Activated CD4-positive, alpha-beta T cell treated with anti-CD3 and anti-CD28 coated beads, Interleukin-2, amount 10 ng/mL, durations not matched to agents 24 days and 14 days (primary cell): Measurements from ENCODE around the gene HTR1E. TPM values are rescaled to one million over a fixed set of nuclear protein-coding genes. Genes with fewer than 3 reads are reported as not detected.
"Not testable (repeated sequence)": the region's sequence is repeated elsewhere in the genome, so short reads cannot be mapped to it uniquely, and the experiment has no call there.

Experiments used
- DNase-seq: peaks from one replicate; pipeline ENCODE4 v3.0.0; 2022
- H3K27ac Mint-ChIP-seq: one replicate; pipeline ENCODE4 v1.8.0; 2022; ENCODE audit warnings: mild to moderate bottlenecking, mixed read lengths
- H3K27me3 Mint-ChIP-seq: one replicate; pipeline ENCODE4 v1.8.0; 2022; ENCODE audit warnings: mixed read lengths
- H3K36me3 Mint-ChIP-seq: one replicate; pipeline ENCODE4 v1.8.0; 2022; ENCODE audit warnings: low read depth, mild to moderate bottlenecking, mixed read lengths
- H3K4me1 Mint-ChIP-seq: one replicate; pipeline ENCODE4 v1.8.0; 2021; ENCODE audit warnings: mixed read lengths
- H3K4me3 Mint-ChIP-seq: one replicate; pipeline ENCODE4 v1.8.0; 2022; ENCODE audit warnings: mild to moderate bottlenecking, moderate library complexity, mixed read lengths
- H3K9me3 Mint-ChIP-seq: one replicate; pipeline ENCODE4 v1.8.0; 2021; ENCODE audit warnings: mixed read lengths
- intact Hi-C: fragments of 100-400 bp; cut with micrococcal nuclease; formaldehyde crosslinking; loops from one replicate; pipeline ENCODE4 v1.15.1; 2023
- total RNA-seq: library from RNA; stranded (reverse); gene quantifications from 2 replicates; pipeline ENCODE4 v1.2.3, GENCODE V29; 2022

The HTR1E gene
- total RNA-seq, 1 donor from 2014 or later = not detected

- no peak for DNase-seq
- Mint-ChIP-seq H3K27ac (no peak overlapping the region), H3K4me1 (no peaks in the 10 kb centered on the region), H3K9me3 (no peaks in the 10 kb centered on the region), H3K36me3 (no peaks in the 10 kb centered on the region), H3K4me3 (no peak overlapping the region), H3K27me3 (no peaks in the 10 kb centered on the region)
- intact Hi-C loops = no loop called here
Measured at GRCh38 chr6:86952991-86953390, 15.7 kb downstream of the HTR1E start.

GRCh38 chr6:86959656-86960055 lies 22.3 kb downstream of the HTR1E start:
- intact Hi-C loops = no loop called here
- H3K36me3 Mint-ChIP-seq = no peaks in the 10 kb centered on the region
- no peak overlapping the region for H3K4me3 Mint-ChIP-seq
- H3K27ac Mint-ChIP-seq = no peak overlapping the region
- no peaks in the 10 kb centered on the region for H3K27me3 Mint-ChIP-seq
- H3K9me3 Mint-ChIP-seq = no peaks in the 10 kb centered on the region
- DNase-seq = no peak
- H3K4me1 Mint-ChIP-seq = no peaks in the 10 kb centered on the region

GRCh38 chr6:86961455-86962200 lies 24.3 kb downstream of the HTR1E start:
- H3K9me3 Mint-ChIP-seq = no peaks in the 10 kb centered on the region
- DNase-seq = no peak
- no peak overlapping the region for H3K4me3 Mint-ChIP-seq
- H3K27me3 Mint-ChIP-seq = no peaks in the 10 kb centered on the region
- no peak overlapping the region for H3K27ac Mint-ChIP-seq
- no peaks in the 10 kb centered on the region for H3K36me3 Mint-ChIP-seq
- H3K4me1 Mint-ChIP-seq = no peaks in the 10 kb centered on the region
- intact Hi-C loops = no loop called here

- Mint-ChIP-seq H3K9me3 (no peaks in the 10 kb centered on the region), H3K27me3 (no peaks in the 10 kb centered on the region), H3K4me3 (no peak overlapping the region), H3K36me3 (no peaks in the 10 kb centered on the region), H3K27ac (no peak overlapping the region), H3K4me1 (no peaks in the 10 kb centered on the region)
- intact Hi-C loops = no loop called here
- DNase-seq = no peak
Measured at GRCh38 chr6:86963352-86963751, 26.0 kb downstream of the HTR1E start.

- intact Hi-C loops = no loop called here
Measured at GRCh38 chr6:86964029-86964579, 26.8 kb downstream of the HTR1E start.

GRCh38 chr6:86966271-86966670 lies 28.9 kb downstream of the HTR1E start:
- intact Hi-C loops = no loop called here

More at GRCh38 chr6:86964029-86964579, 26.8 kb downstream of the HTR1E start:
- no peak overlapping the region for H3K27ac Mint-ChIP-seq
- H3K36me3 Mint-ChIP-seq = no peaks in the 10 kb centered on the region
- H3K9me3 Mint-ChIP-seq = no peaks in the 10 kb centered on the region
- no peak overlapping the region for H3K4me3 Mint-ChIP-seq
- no peaks in the 10 kb centered on the region for H3K4me1 Mint-ChIP-seq
- H3K27me3 Mint-ChIP-seq = no peaks in the 10 kb centered on the region
- DNase-seq = no peak

GRCh38 chr6:86969573-86969972 lies 32.2 kb downstream of the HTR1E start:
- no peaks in the 10 kb centered on the region for H3K9me3 Mint-ChIP-seq
- no peaks in the 10 kb centered on the region for H3K36me3 Mint-ChIP-seq
- H3K4me1 Mint-ChIP-seq = no peaks in the 10 kb centered on the region
- intact Hi-C loops = no loop called here
- no peak overlapping the region for H3K27ac Mint-ChIP-seq
- no peak for DNase-seq
- no peak overlapping the region for H3K4me3 Mint-ChIP-seq
- H3K27me3 Mint-ChIP-seq = no peaks in the 10 kb centered on the region

More at GRCh38 chr6:86966271-86966670, 28.9 kb downstream of the HTR1E start:
- Mint-ChIP-seq H3K9me3 (no peaks in the 10 kb centered on the region), H3K27me3 (no peaks in the 10 kb centered on the region), H3K27ac (no peak overlapping the region), H3K36me3 (no peaks in the 10 kb centered on the region), H3K4me3 (no peak overlapping the region), H3K4me1 (no peaks in the 10 kb centered on the region)
- DNase-seq = no peak

GRCh38 chr6:86973088-86973487 lies 35.8 kb downstream of the HTR1E start:
- no peak overlapping the region for H3K4me3 Mint-ChIP-seq
- H3K27ac Mint-ChIP-seq = no peak overlapping the region
- peaks cover 2% of the 10 kb centered on the region for H3K27me3 Mint-ChIP-seq
- H3K9me3 Mint-ChIP-seq = no peaks in the 10 kb centered on the region
- DNase-seq = no peak
- no peaks in the 10 kb centered on the region for H3K36me3 Mint-ChIP-seq
- H3K4me1 Mint-ChIP-seq = no peaks in the 10 kb centered on the region
- intact Hi-C loops = no loop called here

- no peak overlapping the region for H3K27ac Mint-ChIP-seq
- H3K4me3 Mint-ChIP-seq = no peak overlapping the region
- H3K27me3 Mint-ChIP-seq = peaks cover 2% of the 10 kb centered on the region
Measured at GRCh38 chr6:86978251-86978650, 40.9 kb downstream of the HTR1E start.

GRCh38 chr6:87001494-87001893 lies 64.2 kb downstream of the HTR1E start:
- no peaks in the 10 kb centered on the region for H3K36me3 Mint-ChIP-seq
- no peaks in the 10 kb centered on the region for H3K27me3 Mint-ChIP-seq

More at GRCh38 chr6:86978251-86978650, 40.9 kb downstream of the HTR1E start:
- Mint-ChIP-seq H3K4me1 (no peaks in the 10 kb centered on the region), H3K9me3 (no peaks in the 10 kb centered on the region), H3K36me3 (no peaks in the 10 kb centered on the region)
- no peak for DNase-seq
- intact Hi-C loops = no loop called here

GRCh38 chr6:87002391-87002790 lies 65.1 kb downstream of the HTR1E start:
- not testable (repeated sequence) for H3K36me3 Mint-ChIP-seq

More at GRCh38 chr6:87001494-87001893, 64.2 kb downstream of the HTR1E start:
- Mint-ChIP-seq H3K4me3 (no peak overlapping the region), H3K4me1 (no peaks in the 10 kb centered on the region), H3K27ac (no peak overlapping the region), H3K9me3 (no peaks in the 10 kb centered on the region)
- intact Hi-C loops = no loop called here
- no peak for DNase-seq

GRCh38 chr6:87006541-87006940 lies 69.2 kb downstream of the HTR1E start:
- H3K27me3 Mint-ChIP-seq, intact Hi-C loops, H3K9me3 Mint-ChIP-seq, H3K36me3 Mint-ChIP-seq, H3K4me3 Mint-ChIP-seq, DNase-seq, H3K4me1 Mint-ChIP-seq, H3K27ac Mint-ChIP-seq: not testable (repeated sequence)

More at GRCh38 chr6:87002391-87002790, 65.1 kb downstream of the HTR1E start:
- H3K4me3 Mint-ChIP-seq, H3K27ac Mint-ChIP-seq, H3K4me1 Mint-ChIP-seq, intact Hi-C loops, H3K27me3 Mint-ChIP-seq, DNase-seq, H3K9me3 Mint-ChIP-seq: not testable (repeated sequence)

GRCh38 chr6:87009581-87009980 lies 72.3 kb downstream of the HTR1E start:
- intact Hi-C loops, H3K4me1 Mint-ChIP-seq, H3K27me3 Mint-ChIP-seq, H3K36me3 Mint-ChIP-seq, H3K27ac Mint-ChIP-seq, H3K9me3 Mint-ChIP-seq, DNase-seq, H3K4me3 Mint-ChIP-seq: not testable (repeated sequence)

- Mint-ChIP-seq H3K27me3 (no peaks in the 10 kb centered on the region), H3K4me3 (no peak overlapping the region), H3K27ac (no peak overlapping the region), H3K36me3 (no peaks in the 10 kb centered on the region), H3K9me3 (no peaks in the 10 kb centered on the region), H3K4me1 (no peaks in the 10 kb centered on the region)
- intact Hi-C loops = no loop called here
- no peak for DNase-seq
Measured at GRCh38 chr6:87012035-87012434, 74.7 kb downstream of the HTR1E start.

- intact Hi-C loops = no loop called here
- H3K4me3 Mint-ChIP-seq = no peak overlapping the region
- DNase-seq = no peak
- no peaks in the 10 kb centered on the region for H3K9me3 Mint-ChIP-seq
- H3K27ac Mint-ChIP-seq = no peak overlapping the region
- no peaks in the 10 kb centered on the region for H3K27me3 Mint-ChIP-seq
- H3K4me1 Mint-ChIP-seq = no peaks in the 10 kb centered on the region
- H3K36me3 Mint-ChIP-seq = no peaks in the 10 kb centered on the region
Measured at GRCh38 chr6:87012743-87013142, 75.4 kb downstream of the HTR1E start.
